Endothelial cell of umbilical vein (primary cell): ENCODE data around the gene SGK1. TPM values are rescaled to one million over a fixed set of nuclear protein-coding genes. Genes with fewer than 3 reads are reported as not detected.

Source experiments
- BruUV-seq: library from RNA; stranded (reverse); fragments of 400-500 nt; replicated peaks from 2 replicates; lab custom pipeline; 2021; lab: Mats Ljungman, UMichigan
- CTCF ChIA-PET: fragments of 300-600, 350-600 bp; sonication (Branson Sonifier 250); formaldehyde crosslinking; loops from one replicate; lab custom pipeline; 2021; ENCODE audit warnings: antibody characterized with exemption, inconsistent platforms; lab: Charles Lee
- POLR2A ChIA-PET: fragments of 300-600, 350-600 bp; sonication (Branson Sonifier 250); formaldehyde crosslinking; loops from one replicate; lab custom pipeline; 2021; ENCODE audit warnings: antibody characterized with exemption, inconsistent platforms; lab: Charles Lee
- DNase-seq: peaks from one replicate; pipeline ENCODE4 v3.0.0-alpha.2; 2011; ENCODE audit warnings: low read depth, low spot score
- FAIRE-seq: peaks from 2 replicates; lab custom pipeline; 2011; peaks lifted over from hg19 to GRCh38; lab: Jason Lieb, UNC
- H2AFZ ChIP-seq: 2 replicates; pipeline ENCODE4 v1.6.0; 2012; ENCODE audit warnings: low read depth, low read length, control low read depth, inconsistent platforms
- H3K27ac ChIP-seq: 2 replicates; pipeline ENCODE4 v1.5.1; 2011; ENCODE audit warnings: low read depth, mild to moderate bottlenecking, control low read depth, low read length, moderate library complexity; ENCODE audit not compliant: insufficient read depth
- H3K27me3 ChIP-seq, 2 experiments: 2 replicates each; pipeline versions ENCODE4 v1.6.0 to v1.6.1; 2011; ENCODE audit warnings: low read length in 2 of 2, mixed read lengths in 1 of 2; ENCODE audit not compliant: control insufficient read depth in 2 of 2, insufficient read depth in 2 of 2
- H3K36me3 ChIP-seq, 2 experiments: 2 replicates in 1 of 2; 3 replicates in 1 of 2; pipeline ENCODE4 v1.5.1; 2011; ENCODE audit warnings: low read length in 2 of 2, mild to moderate bottlenecking in 1 of 2, moderate library complexity in 1 of 2; ENCODE audit not compliant: control insufficient read depth in 2 of 2, insufficient read depth in 2 of 2; ENCODE audit errors: extremely low read depth in 1 of 2
- H3K4me1 ChIP-seq: 3 replicates; pipeline ENCODE4 v1.5.1; 2011; ENCODE audit warnings: mild to moderate bottlenecking, low read length; ENCODE audit not compliant: control insufficient read depth, insufficient read depth; ENCODE audit errors: extremely low read depth
- H3K4me2 ChIP-seq: 2 replicates; pipeline ENCODE4 v1.6.1; 2011; ENCODE audit warnings: low read length, control low read depth, mixed read lengths; ENCODE audit not compliant: insufficient read depth
- H3K4me3 ChIP-seq, 3 experiments: fragments of 200-600 bp in 1 of 3; sonication (generic), shearing (Covaris generic) in 1 of 3; replicated peaks in 1 of 3; 2 replicates each; pipeline ENCODE4 v1.5.1; 2011 to 2016; ENCODE audit warnings: control low read depth in 3 of 3, low read length in 3 of 3, mild to moderate bottlenecking in 2 of 3, inconsistent platforms in 1 of 3, low read depth in 1 of 3, moderate library complexity in 1 of 3; ENCODE audit not compliant: insufficient read depth in 1 of 3
- H3K79me2 ChIP-seq: 2 replicates; pipeline ENCODE4 v1.6.0; 2012; ENCODE audit warnings: low read length, inconsistent platforms; ENCODE audit not compliant: control insufficient read depth, insufficient read depth
- H3K9ac ChIP-seq: replicated peaks from 2 replicates; pipeline ENCODE3; 2011; ENCODE audit warnings: low read length, control low read depth; ENCODE audit not compliant: insufficient read depth; ENCODE audit errors: extremely low read depth
- H3K9me1 ChIP-seq: replicated peaks from 3 replicates; pipeline ENCODE4 v1.6.0; 2011; ENCODE audit warnings: mild to moderate bottlenecking, low read length; ENCODE audit not compliant: control insufficient read depth, insufficient read depth; ENCODE audit errors: extremely low read depth
- H3K9me3 ChIP-seq: replicated peaks from 2 replicates; pipeline ENCODE4 v1.5.1; 2012; ENCODE audit warnings: low read length, inconsistent platforms; ENCODE audit not compliant: control insufficient read depth, insufficient read depth
- H4K20me1 ChIP-seq: replicated peaks from 2 replicates; pipeline ENCODE3; 2011; ENCODE audit warnings: mild to moderate bottlenecking, low read length; ENCODE audit not compliant: control insufficient read depth, insufficient read depth; ENCODE audit errors: extremely low read depth
- CTCF ChIP-seq, 2 donors: IDR thresholded peaks; 1 replicate in 1 of 2; 2 replicates in 1 of 2; pipeline ENCODE4 v1.5.1; 2011; ENCODE audit warnings: low read length in 2 of 2, mild to moderate bottlenecking in 2 of 2, moderate library complexity in 2 of 2, control low read depth in 1 of 2, inconsistent platforms in 1 of 2, low read depth in 1 of 2; ENCODE audit not compliant: insufficient read depth in 1 of 2; ENCODE audit errors: extremely low read depth in 1 of 2
- EZH2 ChIP-seq: IDR thresholded peaks from 2 replicates; pipeline ENCODE4 v1.6.1; 2012; ENCODE audit warnings: borderline replicate concordance, low read depth, mild to moderate bottlenecking, moderate library complexity, low read length, inconsistent platforms; ENCODE audit not compliant: severe bottlenecking
- FOS ChIP-seq: IDR thresholded peaks from 2 replicates; pipeline ENCODE4 v1.6.1; 2011; ENCODE audit warnings: mild to moderate bottlenecking, low read length, moderate library complexity, borderline replicate concordance; ENCODE audit not compliant: insufficient read depth
- JUN ChIP-seq: IDR thresholded peaks from 2 replicates; pipeline ENCODE4 v1.6.1; 2011; ENCODE audit warnings: borderline replicate concordance, low read depth; ENCODE audit not compliant: insufficient read length, insufficient read depth
- MYC ChIP-seq: IDR thresholded peaks from one replicate; pipeline ENCODE4 v1.6.1; 2011; ENCODE audit warnings: mild to moderate bottlenecking, low read depth, low read length
- POLR2A ChIP-seq: IDR thresholded peaks from 2 replicates; pipeline ENCODE4 v1.6.1; 2012; ENCODE audit warnings: low read depth, mild to moderate bottlenecking, control low read depth, low read length
- dilution Hi-C: fragments of 300-500 bp; cut with MboI; formaldehyde crosslinking; loops from one replicate; pipeline ENCODE4 v1.15.0; 2019; ENCODE audit warnings: low sequenced_read_pairs; ENCODE audit not compliant: extremely low pct_ligation_motif_present
- intact Hi-C: fragments of 100-400 bp; cut with micrococcal nuclease; formaldehyde crosslinking; loops from one replicate; pipeline ENCODE4 v1.10.0; 2022
- polyA plus RNA-seq, 4 experiments: library from polyadenylated mRNA; depleted of rRNA in 3 of 4; stranded (reverse) in 3 of 4; unstranded in 1 of 4; fragments of >200 nt; gene quantifications; 2 replicates each; pipeline versions ENCODE4 v1.2.1 to v1.2.3, GENCODE V29; 2011 to 2012; ENCODE audit warnings: missing spikeins in 1 of 4
- total RNA-seq: library from RNA; stranded (reverse); gene quantifications from 2 replicates; pipeline ENCODE4 v1.2.3, GENCODE V29; 2021

The SGK1 gene
- total and polyA plus RNA-seq, 2 donors (not counting 3 experiments of a cell fraction or from before 2014, with no cell fraction given): 121 to 128 TPM

GRCh38 chr6:134145786-134146185, 172.1 kb downstream of the SGK1 start:
- Histone ChIP-seq H3K9me3 (no peaks in the 10 kb centered on the region), H3K4me1 (no peaks in the 10 kb centered on the region), H3K79me2 (no peaks in the 10 kb centered on the region), H3K4me2 (no peak overlapping the region), H3K36me3 (no peaks in the 10 kb centered on the region), H3K4me3 (no peak overlapping the region), H3K27me3 (peaks cover 0 to 2% of the 10 kb centered on the region in 2 experiments), H2AFZ (no peak overlapping the region), H3K27ac (no peak overlapping the region), H3K9ac (no peak overlapping the region), H4K20me1 (no peaks in the 10 kb centered on the region), H3K9me1 (no peaks in the 10 kb centered on the region)
- intact Hi-C loops (no loop called here), dilution Hi-C loops (no loop called here)
- FAIRE-seq (no peak), DNase-seq (no peak)
- POLR2A ChIA-PET: no interaction called here
- no TSS peak for BruUV-seq
- TF ChIP-seq FOS: no peak
- TF ChIP-seq EZH2: no peak
- no peak for TF ChIP-seq MYC
- TF ChIP-seq CTCF (IDR thresholded peaks at IDR 0.05; ENCODE audit: extremely low read depth in 1 of 2, insufficient read depth in 1 of 2, low read depth in 1 of 2, low read length in 2 of 2): no peak
- TF ChIP-seq POLR2A: no peak
- TF ChIP-seq JUN: no peak
- CTCF ChIA-PET: interaction anchor here (0.9 to 2.6 kb wide), 7 partner anchors 8 to 795 kb away, joined by 3 to 21 read pairs (median 4); no protein-coding TSS in a partner anchor
